Esophagus muscularis mucosa (tissue), 3 donors: ENCODE data around the gene CNTD1.

ENCODE experiments used
- POLR2A ChIP-seq: fragments of 450-650 bp; IDR thresholded peaks from one replicate; pipeline ENCODE4 v1.6.1; 2017; ENCODE audit warnings: antibody characterized with exemption, moderate library complexity, mild to moderate bottlenecking, low read depth
- POLR2AphosphoS5 ChIP-seq, 2 donors: sonication (generic); formaldehyde crosslinking; IDR thresholded peaks; one replicate each; pipeline ENCODE4 v1.6.1; 2017; ENCODE audit warnings: antibody characterized with exemption in 2 of 2
- TF ChIP-seq, protein P1 (sequence below), 3 experiments: fragments of 200-600 bp in 2 of 3; fragments of 450-650 bp in 1 of 3; sonication (generic) in 2 of 3; IDR thresholded peaks; one replicate each; pipeline ENCODE4 v1.5.1; 2017 to 2019; ENCODE audit warnings: antibody characterized with exemption in 3 of 3, mild to moderate bottlenecking in 2 of 3, moderate library complexity in 1 of 3

DNA sequence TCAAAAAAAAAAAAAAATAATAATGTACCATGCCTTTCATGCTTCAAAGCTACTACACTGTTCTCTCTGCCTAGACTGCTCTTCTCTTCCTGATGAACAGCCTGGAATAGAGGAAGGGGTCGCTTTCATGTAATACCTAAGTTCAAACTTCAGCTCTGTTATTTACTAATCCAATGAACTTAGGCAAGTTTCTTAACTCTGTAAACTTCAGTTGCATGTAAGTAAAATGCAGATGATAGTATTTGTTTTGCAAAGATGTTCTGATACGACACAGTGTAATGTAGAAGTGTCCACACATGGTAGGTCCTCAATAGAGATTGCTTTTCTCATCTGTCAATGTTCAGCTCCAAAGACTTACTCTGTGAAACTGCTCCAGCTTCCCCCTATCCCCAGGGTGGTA lies 6.7 kb upstream of the CNTD1 start:
- TF ChIP-seq POLR2AphosphoS5 (IDR thresholded peaks at IDR 0.05) (no peak), POLR2A (no peak)
- TF ChIP-seq, protein P1, sequence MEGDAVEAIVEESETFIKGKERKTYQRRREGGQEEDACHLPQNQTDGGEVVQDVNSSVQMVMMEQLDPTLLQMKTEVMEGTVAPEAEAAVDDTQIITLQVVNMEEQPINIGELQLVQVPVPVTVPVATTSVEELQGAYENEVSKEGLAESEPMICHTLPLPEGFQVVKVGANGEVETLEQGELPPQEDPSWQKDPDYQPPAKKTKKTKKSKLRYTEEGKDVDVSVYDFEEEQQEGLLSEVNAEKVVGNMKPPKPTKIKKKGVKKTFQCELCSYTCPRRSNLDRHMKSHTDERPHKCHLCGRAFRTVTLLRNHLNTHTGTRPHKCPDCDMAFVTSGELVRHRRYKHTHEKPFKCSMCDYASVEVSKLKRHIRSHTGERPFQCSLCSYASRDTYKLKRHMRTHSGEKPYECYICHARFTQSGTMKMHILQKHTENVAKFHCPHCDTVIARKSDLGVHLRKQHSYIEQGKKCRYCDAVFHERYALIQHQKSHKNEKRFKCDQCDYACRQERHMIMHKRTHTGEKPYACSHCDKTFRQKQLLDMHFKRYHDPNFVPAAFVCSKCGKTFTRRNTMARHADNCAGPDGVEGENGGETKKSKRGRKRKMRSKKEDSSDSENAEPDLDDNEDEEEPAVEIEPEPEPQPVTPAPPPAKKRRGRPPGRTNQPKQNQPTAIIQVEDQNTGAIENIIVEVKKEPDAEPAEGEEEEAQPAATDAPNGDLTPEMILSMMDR (IDR thresholded peaks at IDR 0.05), result no peak
